ENCODE data around the gene NKIRAS2.

The NKIRAS2 gene

DNA sequence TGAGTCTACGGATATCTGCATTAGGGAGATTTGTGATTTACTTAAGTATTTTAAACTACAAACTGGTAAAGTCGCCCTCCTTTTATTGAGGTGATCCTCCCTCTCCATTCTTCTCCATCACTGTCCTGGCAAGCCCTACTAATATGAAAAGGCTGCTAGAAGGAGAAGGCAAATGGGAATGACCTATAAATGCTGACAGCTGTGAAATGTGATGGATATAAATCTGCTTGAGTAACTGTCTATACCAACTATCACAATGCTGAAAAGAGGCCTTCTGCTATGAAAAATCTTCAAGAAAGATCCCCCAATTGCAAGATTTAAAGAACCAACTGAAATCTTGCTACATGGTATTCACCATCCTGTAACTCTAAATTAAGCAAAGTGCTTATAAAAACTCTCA, 18.2 kb upstream of the NKIRAS2 start:
- Histone ChIP-seq H3K4me3 (ENCODE audit: low read depth in 1 of 2, low read length in 2 of 2) (no peak overlapping the region), H3K9ac (ENCODE audit: low read depth, low read length) (no peak overlapping the region), H3K36me3 (ENCODE audit: insufficient read depth, low read length) (peaks cover 63% of the 10 kb centered on the region), H4K20me1 (ENCODE audit: insufficient read depth, low read length) (peaks cover 47% of the 10 kb centered on the region), H3K4me2 (ENCODE audit: insufficient read depth, low read length) (no peak overlapping the region), H3K79me2 (ENCODE audit: insufficient read depth, low read length) (peaks cover 64% of the 10 kb centered on the region), H3K27me3 (ENCODE audit: insufficient read depth, low read length, poor library complexity) (no peaks in the 10 kb centered on the region), H3K27ac (ENCODE audit: low read length) (no peak overlapping the region), H3K4me1 (ENCODE audit: insufficient read depth, low read length) (no peaks in the 10 kb centered on the region), H2AFZ (ENCODE audit: low read depth, low read length) (no peak overlapping the region), H3K9me3 (ENCODE audit: insufficient read depth, low read length, severe bottlenecking) (no peaks in the 10 kb centered on the region)
- TF ChIP-seq, protein P1, sequence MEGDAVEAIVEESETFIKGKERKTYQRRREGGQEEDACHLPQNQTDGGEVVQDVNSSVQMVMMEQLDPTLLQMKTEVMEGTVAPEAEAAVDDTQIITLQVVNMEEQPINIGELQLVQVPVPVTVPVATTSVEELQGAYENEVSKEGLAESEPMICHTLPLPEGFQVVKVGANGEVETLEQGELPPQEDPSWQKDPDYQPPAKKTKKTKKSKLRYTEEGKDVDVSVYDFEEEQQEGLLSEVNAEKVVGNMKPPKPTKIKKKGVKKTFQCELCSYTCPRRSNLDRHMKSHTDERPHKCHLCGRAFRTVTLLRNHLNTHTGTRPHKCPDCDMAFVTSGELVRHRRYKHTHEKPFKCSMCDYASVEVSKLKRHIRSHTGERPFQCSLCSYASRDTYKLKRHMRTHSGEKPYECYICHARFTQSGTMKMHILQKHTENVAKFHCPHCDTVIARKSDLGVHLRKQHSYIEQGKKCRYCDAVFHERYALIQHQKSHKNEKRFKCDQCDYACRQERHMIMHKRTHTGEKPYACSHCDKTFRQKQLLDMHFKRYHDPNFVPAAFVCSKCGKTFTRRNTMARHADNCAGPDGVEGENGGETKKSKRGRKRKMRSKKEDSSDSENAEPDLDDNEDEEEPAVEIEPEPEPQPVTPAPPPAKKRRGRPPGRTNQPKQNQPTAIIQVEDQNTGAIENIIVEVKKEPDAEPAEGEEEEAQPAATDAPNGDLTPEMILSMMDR (IDR thresholded peaks at IDR 0.05; ENCODE audit: borderline replicate concordance, extremely low read depth, low read length, poor library complexity, severe bottlenecking): no peak
- no peak for TF ChIP-seq EZH2 (IDR thresholded peaks at IDR 0.05; ENCODE audit: borderline replicate concordance, low read depth, low read length, severe bottlenecking)
- ATAC-seq (ENCODE audit: insufficient read depth, low read depth): no peak
- DNase-seq: no peak

DNA sequence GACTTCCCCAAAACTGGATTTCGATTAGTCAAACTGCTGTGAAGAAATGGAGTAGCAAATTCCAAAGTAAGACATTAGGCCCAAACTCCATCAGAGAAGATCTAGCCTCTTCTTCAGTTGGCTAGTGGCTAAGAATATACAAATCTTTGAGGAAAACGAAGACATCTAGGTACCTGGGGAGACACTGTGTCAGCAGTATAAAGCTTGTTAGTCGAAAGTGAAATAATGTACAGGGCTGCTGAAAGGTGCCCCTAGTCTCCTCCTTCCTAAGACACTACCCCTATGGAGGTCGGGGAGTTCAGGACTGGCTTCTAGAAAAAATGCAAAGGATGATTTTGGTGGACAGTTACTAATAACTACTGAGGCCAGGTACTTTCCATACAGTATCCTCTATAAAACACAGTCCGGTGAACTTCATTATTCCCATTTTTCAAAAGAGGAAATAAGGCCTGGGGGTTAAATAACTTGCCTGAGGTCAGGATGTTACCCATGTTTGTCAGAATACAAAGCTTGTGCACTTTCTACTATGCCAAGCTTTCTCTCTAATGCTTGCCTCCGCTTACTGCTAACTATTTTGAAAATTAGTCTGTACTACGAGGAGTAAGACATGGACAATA, 17.6 kb upstream of the NKIRAS2 start:
- no peak overlapping the region for H2AFZ ChIP-seq (ENCODE audit: low read depth, low read length)
- no peak overlapping the region for H3K9ac ChIP-seq (ENCODE audit: low read depth, low read length)
- no peak for ATAC-seq (ENCODE audit: insufficient read depth, low read depth)
- TF ChIP-seq EZH2 (IDR thresholded peaks at IDR 0.05; ENCODE audit: borderline replicate concordance, low read depth, low read length, severe bottlenecking): no peak
- TF ChIP-seq, protein P1 (IDR thresholded peaks at IDR 0.05; ENCODE audit: borderline replicate concordance, extremely low read depth, low read length, poor library complexity, severe bottlenecking): no peak
- peaks cover 58% of the 10 kb centered on the region for H3K36me3 ChIP-seq (ENCODE audit: insufficient read depth, low read length)
- no peak overlapping the region for H3K4me3 ChIP-seq (ENCODE audit: low read depth in 1 of 2, low read length in 2 of 2)
- no peak for DNase-seq
- no peak overlapping the region for H3K27ac ChIP-seq (ENCODE audit: low read length)
- H3K27me3 ChIP-seq (ENCODE audit: insufficient read depth, low read length, poor library complexity): no peaks in the 10 kb centered on the region
- no peaks in the 10 kb centered on the region for H3K9me3 ChIP-seq (ENCODE audit: insufficient read depth, low read length, severe bottlenecking)
- peaks cover 49% of the 10 kb centered on the region for H4K20me1 ChIP-seq (ENCODE audit: insufficient read depth, low read length)
- H3K4me1 ChIP-seq (ENCODE audit: insufficient read depth, low read length): no peaks in the 10 kb centered on the region
- no peak overlapping the region for H3K4me2 ChIP-seq (ENCODE audit: insufficient read depth, low read length)
- peaks cover 70% of the 10 kb centered on the region for H3K79me2 ChIP-seq (ENCODE audit: insufficient read depth, low read length)

DNA sequence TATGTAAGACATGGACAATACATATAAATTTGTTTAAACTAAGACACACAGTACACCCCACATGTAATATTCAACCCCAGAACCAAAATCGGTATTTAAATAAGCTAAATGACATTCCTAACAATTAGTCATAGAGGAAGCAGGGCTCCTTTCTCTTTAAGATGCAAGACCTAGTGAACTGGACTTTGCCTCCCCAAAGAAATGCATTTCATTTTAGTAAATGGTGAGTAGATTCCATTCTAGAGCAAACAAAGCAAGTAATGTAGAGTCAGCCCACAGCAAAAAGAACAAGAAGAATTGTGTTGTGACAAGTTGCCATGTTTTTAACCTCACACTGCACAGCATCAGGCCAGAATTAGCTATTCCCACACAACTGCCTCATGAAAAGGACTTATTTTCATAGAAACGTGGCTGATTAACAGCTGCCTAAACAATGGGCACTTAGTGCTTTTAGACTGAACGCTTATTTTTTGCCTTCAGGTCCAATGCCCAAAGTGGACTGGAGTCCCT, 17.0 kb upstream of the NKIRAS2 start:
- peaks cover 75% of the 10 kb centered on the region for H3K79me2 ChIP-seq (ENCODE audit: insufficient read depth, low read length)
- H3K4me2 ChIP-seq (ENCODE audit: insufficient read depth, low read length): no peak overlapping the region
- H3K27me3 ChIP-seq (ENCODE audit: insufficient read depth, low read length, poor library complexity): no peaks in the 10 kb centered on the region
- no peak overlapping the region for H3K9ac ChIP-seq (ENCODE audit: low read depth, low read length)
- no peak overlapping the region for H3K4me3 ChIP-seq (ENCODE audit: low read depth in 1 of 2, low read length in 2 of 2)
- no peak overlapping the region for H3K27ac ChIP-seq (ENCODE audit: low read length)
- H4K20me1 ChIP-seq (ENCODE audit: insufficient read depth, low read length): peaks cover 48% of the 10 kb centered on the region
- H3K9me3 ChIP-seq (ENCODE audit: insufficient read depth, low read length, severe bottlenecking): no peaks in the 10 kb centered on the region
- no peak for ATAC-seq (ENCODE audit: insufficient read depth, low read depth)
- no peak overlapping the region for H2AFZ ChIP-seq (ENCODE audit: low read depth, low read length)
- no peak for TF ChIP-seq EZH2 (IDR thresholded peaks at IDR 0.05; ENCODE audit: borderline replicate concordance, low read depth, low read length, severe bottlenecking)
- TF ChIP-seq, protein P1 (IDR thresholded peaks at IDR 0.05; ENCODE audit: borderline replicate concordance, extremely low read depth, low read length, poor library complexity, severe bottlenecking): no peak
- DNase-seq: no peak
- H3K4me1 ChIP-seq (ENCODE audit: insufficient read depth, low read length): no peaks in the 10 kb centered on the region
- H3K36me3 ChIP-seq (ENCODE audit: insufficient read depth, low read length): peaks cover 52% of the 10 kb centered on the region

Measured in DND-41 (cell line).